Psoas muscle (tissue), 8 donors: ENCODE measurements around the gene TNNC1. TPM values are rescaled to one million over a fixed set of nuclear protein-coding genes. Genes with fewer than 3 reads are reported as not detected.

Experiments used
- ATAC-seq, 4 donors: fragments of 200-7000 bp; cut with Tn5 transposase; one replicate each; pipeline ENCODE4 v1.9.1; 2020; ENCODE audit warnings: moderate library complexity in 3 of 4, mild to moderate bottlenecking in 2 of 4
- DNase-seq, 2 donors: peaks; one replicate each; pipeline ENCODE4 v3.0.0-alpha.2; 2020
- H3K27ac ChIP-seq: fragments of 200-600 bp; one replicate; pipeline ENCODE4 v1.8.0; 2022
- H3K27me3 ChIP-seq, 3 donors: fragments of 200-600 bp in 1 of 3; one replicate each; pipeline versions ENCODE4 v1.6.1 to v1.8.0; 2013 to 2022; ENCODE audit warnings: low read length in 2 of 3, mild to moderate bottlenecking in 2 of 3, moderate library complexity in 1 of 3; ENCODE audit not compliant: insufficient read depth in 3 of 3
- H3K36me3 ChIP-seq, 2 donors: fragments of 200-600 bp in 1 of 2; one replicate each; pipeline versions ENCODE4 v1.6.1 to v1.8.0; 2013 to 2022; ENCODE audit warnings: low read depth in 1 of 2, mild to moderate bottlenecking in 1 of 2, moderate library complexity in 1 of 2; ENCODE audit not compliant: insufficient read depth in 1 of 2
- H3K4me1 ChIP-seq: fragments of 200-600 bp; one replicate; pipeline ENCODE4 v1.8.0; 2022
- H3K4me3 ChIP-seq: fragments of 200-600 bp; one replicate; pipeline ENCODE4 v1.8.0; 2022; ENCODE audit warnings: mild to moderate bottlenecking
- H3K9me3 ChIP-seq: fragments of 200-600 bp; one replicate; pipeline ENCODE4 v1.8.0; 2022
- CTCF ChIP-seq: fragments of 200-600 bp; IDR thresholded peaks from one replicate; pipeline ENCODE4 v1.8.0; 2022; ENCODE audit warnings: antibody characterized with exemption
- WGBS, 3 donors: extraction: QIAGEN DNeasy Blood & Tissue Kit; methylation state at CpG; one replicate each; pipeline versions ENCODE4 v1.1.6 to v1.1.7; 2013; 5-methylcytosine and 5-hydroxymethylcytosine counted together
- intact Hi-C, 2 donors: fragments of 100-400 bp; cut with DNase I; formaldehyde crosslinking; loops; one replicate each; pipeline versions ENCODE4 v1.11.0 to v1.14.2; 2022
- polyA plus RNA-seq, 3 donors: library from polyadenylated mRNA; stranded (reverse); fragments of 200-250 nt; gene quantifications; one replicate each; pipeline ENCODE4 v1.2.3, GENCODE V29; 2013
- total RNA-seq, 4 donors: library from RNA; stranded (reverse); fragmentation: NEBNext Ultra II Directional in 2 of 4; extraction: Animal tissue kit (Norgen Biotek cat#: 25700) in 2 of 4; gene quantifications; one replicate each; pipeline versions ENCODE4 v1.2.1 to v1.2.4, GENCODE V29; 2021 to 2023
- donor health status: healthy with polysubstance abuse.
- donor health status: DM: no; HTN: no; CAD: no; lungs with moderate emphysema.
- donor health status: Bipolar disorder and iron deficiency.
- donor health status: healthy.
- donor health status: DM: yes; HTN: yes; CAD: no.
- donor health status: DM: no; HTN: no; CAD: no.
- donor health status: DM: no; HTN: no; CAD: no.
- donor health status: DM: yes; HTN: yes; CAD: no.

The TNNC1 gene
- total and polyA plus RNA-seq, 7 donors, result 4,153 to 7,172 (median 6,385) TPM

GRCh38 chr3:52406791-52407510 is 46.9 kb downstream of the TNNC1 start:
- no peak for ATAC-seq
- intact Hi-C loops, result loop anchor here in 1 of 2 donors (5.0 kb wide), 1 partner anchor 185 kb away; no protein-coding TSS in a partner anchor

GRCh38 chr3:52406231-52406661 is 47.6 kb downstream of the TNNC1 start:
- no peaks in the 10 kb centered on the region for H3K9me3 ChIP-seq
- ATAC-seq, result no peak
- H3K4me1 ChIP-seq, result peaks cover 16% of the 10 kb centered on the region
- WGBS, 3 donors, result 93 to 95% (median 93%) methylated on average over 11 of the region's 11 CpGs
- H3K27me3 ChIP-seq, result no peaks in the 10 kb centered on the region
- TF ChIP-seq CTCF, result no peak
- H3K27ac ChIP-seq, result no peak overlapping the region
- DNase-seq, result peak in 1 of 2 donors; percentile 53
- H3K4me3 ChIP-seq, result no peak overlapping the region
- peaks cover 12 to 76% of the 10 kb centered on the region in 2 donors for H3K36me3 ChIP-seq
- intact Hi-C loops, result loop anchor here in 1 of 2 donors (5.0 kb wide), 1 partner anchor 184 kb away; no protein-coding TSS in a partner anchor

More at GRCh38 chr3:52406791-52407510, 46.9 kb downstream of the TNNC1 start:
- WGBS, 3 donors, result 89 to 95% (median 92%) methylated on average over 20 of the region's 20 CpGs
- no peak overlapping the region for H3K4me3 ChIP-seq
- TF ChIP-seq CTCF, result no peak
- H3K27me3 ChIP-seq, result no peaks in the 10 kb centered on the region
- no peak overlapping the region for H3K27ac ChIP-seq
- H3K36me3 ChIP-seq, result peaks cover 12 to 69% of the 10 kb centered on the region in 2 donors
- H3K9me3 ChIP-seq, result no peaks in the 10 kb centered on the region
- peak in 1 of 2 donors; percentile 40 for DNase-seq
- peaks cover 20% of the 10 kb centered on the region for H3K4me1 ChIP-seq

GRCh38 chr3:52405601-52406110 is 48.2 kb downstream of the TNNC1 start:
- intact Hi-C loops, result loop anchor here in 1 of 2 donors (5.0 kb wide), 1 partner anchor 183 kb away; no protein-coding TSS in a partner anchor
- WGBS, 3 donors, result 89 to 95% (median 92%) methylated on average over 4 of the region's 4 CpGs
- Histone ChIP-seq H3K36me3 (peaks cover 12 to 82% of the 10 kb centered on the region in 2 donors), H3K27me3 (no peaks in the 10 kb centered on the region), H3K4me1 (peaks cover 16% of the 10 kb centered on the region), H3K9me3 (no peaks in the 10 kb centered on the region), H3K4me3 (no peak overlapping the region), H3K27ac (no peak overlapping the region)
- ATAC-seq (no peak), DNase-seq (peak in 1 of 2 donors; percentile 12)
- TF ChIP-seq CTCF, result no peak

- Histone ChIP-seq H3K9me3 (no peaks in the 10 kb centered on the region), H3K4me1 (peaks cover 16% of the 10 kb centered on the region), H3K27me3 (no peaks in the 10 kb centered on the region), H3K36me3 (peaks cover 12 to 87% of the 10 kb centered on the region in 2 donors), H3K4me3 (no peak overlapping the region), H3K27ac (no peak overlapping the region)
- no peak for ATAC-seq
- intact Hi-C loops, result loop anchor here in 1 of 2 donors (5.0 kb wide), 1 partner anchor 183 kb away; no protein-coding TSS in a partner anchor
- TF ChIP-seq CTCF, result no peak
- 89 to 94% (median 93%) methylated on average over 6 of the region's 6 CpGs for WGBS, 3 donors
- DNase-seq, result peak in 1 of 2 donors; percentile 21
These were observed 48.8 kb downstream of the TNNC1 start for GRCh38 chr3:52405066-52405465.
